Esophagus (tissue), 2 donors: ENCODE measurements around the gene CSTPP1. TPM values are rescaled to one million over a fixed set of nuclear protein-coding genes. Genes with fewer than 3 reads are reported as not detected.

ENCODE experiments used
- H3K27ac ChIP-seq, 2 donors: one replicate each; pipeline ENCODE4 v1.5.1; 2013; ENCODE audit warnings: low read depth in 2 of 2, mild to moderate bottlenecking in 2 of 2, inconsistent platforms in 1 of 2, low read length in 1 of 2, moderate library complexity in 1 of 2
- H3K27me3 ChIP-seq, 2 donors: one replicate each; pipeline ENCODE4 v1.6.1; 2013; ENCODE audit warnings: low read length in 2 of 2, control low read depth in 1 of 2, mild to moderate bottlenecking in 1 of 2; ENCODE audit not compliant: insufficient read depth in 2 of 2, control insufficient read depth in 1 of 2
- H3K36me3 ChIP-seq, 2 donors: one replicate each; pipeline ENCODE4 v1.6.1; 2013; ENCODE audit warnings: low read length in 1 of 2; ENCODE audit not compliant: control insufficient read depth in 2 of 2, insufficient read depth in 2 of 2
- H3K4me1 ChIP-seq, 2 donors: one replicate each; pipeline ENCODE4 v1.6.1; 2013; ENCODE audit warnings: low read length in 1 of 2; ENCODE audit not compliant: control insufficient read depth in 2 of 2, insufficient read depth in 2 of 2
- H3K4me3 ChIP-seq, 2 donors: one replicate each; pipeline ENCODE4 v1.5.1; 2013; ENCODE audit warnings: low read length in 2 of 2, mild to moderate bottlenecking in 2 of 2, low read depth in 1 of 2, moderate library complexity in 1 of 2
- H3K9me3 ChIP-seq, 2 donors: one replicate each; pipeline ENCODE4 v1.6.1; 2013; ENCODE audit warnings: mild to moderate bottlenecking in 2 of 2, low read depth in 1 of 2, low read length in 1 of 2, moderate library complexity in 1 of 2; ENCODE audit not compliant: control insufficient read depth in 2 of 2, insufficient read depth in 1 of 2
- WGBS, 2 donors: extraction: QIAGEN DNeasy Blood & Tissue Kit; methylation state at CpG; one replicate each; pipeline ENCODE4 v1.1.7; 2013; 5-methylcytosine and 5-hydroxymethylcytosine counted together
- polyA plus RNA-seq, 2 donors: library from polyadenylated mRNA; stranded (reverse); fragments of 200-250 nt; gene quantifications; one replicate each; pipeline ENCODE4 v1.2.3, GENCODE V29; 2013
- donor health status: healthy with polysubstance abuse.
- donor health status: Bipolar disorder and iron deficiency.

CSTPP1 gene
- polyA plus RNA-seq, 2 donors = 8.3 to 13.0 TPM

DNA sequence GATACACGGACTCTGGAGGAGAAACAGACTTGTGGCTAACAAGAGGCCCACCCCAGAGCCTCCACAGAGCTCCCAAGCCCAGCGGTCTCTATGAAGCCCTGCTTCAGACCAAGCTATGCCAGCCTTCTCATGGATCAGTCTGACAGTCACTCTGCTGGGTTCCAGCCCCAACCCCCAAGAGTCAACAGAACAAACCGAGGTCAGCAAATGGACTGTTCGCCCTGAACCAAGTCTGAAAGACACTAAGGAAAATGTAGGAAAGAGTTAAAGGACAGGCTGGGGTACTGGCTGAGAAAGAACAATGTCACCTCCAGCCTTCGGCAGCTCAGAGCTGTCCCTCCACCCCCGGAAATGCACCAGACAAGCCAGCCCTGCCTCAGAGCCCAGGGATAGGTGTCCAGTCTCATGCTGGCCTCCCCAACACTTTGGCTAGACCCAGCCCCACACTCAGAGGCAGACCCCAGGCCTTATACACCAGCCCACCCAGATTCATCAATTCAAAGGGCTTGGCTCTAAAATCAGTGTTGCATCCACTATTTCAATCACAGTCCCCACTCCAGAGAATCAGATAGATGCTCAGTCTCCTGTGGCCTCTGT, 236.3 kb downstream of the CSTPP1 start:
- H3K27me3 ChIP-seq = no peaks in the 10 kb centered on the region
- 66 to 75% methylated on average over 6 of the region's 6 CpGs for WGBS, 2 donors
- H3K4me1 ChIP-seq = peaks cover 9 to 22% of the 10 kb centered on the region in 2 donors
- H3K4me3 ChIP-seq = no peak overlapping the region
- H3K27ac ChIP-seq = peak overlapping the region; percentile 75
- no peaks in the 10 kb centered on the region for H3K9me3 ChIP-seq
- H3K36me3 ChIP-seq = peaks cover 13 to 31% of the 10 kb centered on the region in 2 donors

DNA sequence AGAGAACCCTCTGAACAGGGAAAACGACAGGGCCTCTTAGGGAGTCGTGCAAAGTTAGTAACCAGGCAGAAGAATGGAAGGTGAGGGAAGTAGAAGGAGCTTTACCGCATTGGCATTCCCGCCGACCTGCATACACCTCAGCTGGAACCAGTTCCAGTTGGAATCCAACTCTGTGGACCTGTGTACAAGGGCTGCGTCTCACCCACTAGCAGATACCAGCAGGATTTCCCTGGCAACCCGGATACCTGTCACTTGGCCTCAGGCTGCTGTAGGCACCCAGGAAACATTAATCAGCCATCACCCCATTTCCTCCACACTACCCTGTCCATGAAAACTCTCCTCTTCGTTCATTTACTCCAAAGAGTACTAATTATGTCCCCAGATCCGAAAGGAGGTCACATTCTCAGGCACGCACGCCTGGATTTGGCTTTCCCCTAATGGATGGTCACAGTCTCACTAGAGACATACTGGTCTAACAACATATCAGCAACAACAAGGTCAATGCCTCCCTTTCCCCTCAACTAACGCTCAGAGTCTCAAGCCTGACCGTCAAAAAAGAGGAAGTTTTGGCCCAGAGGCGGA, 239.3 kb downstream of the CSTPP1 start:
- Histone ChIP-seq H3K27me3 (no peaks in the 10 kb centered on the region), H3K4me1 (peaks cover 9 to 25% of the 10 kb centered on the region in 2 donors), H3K9me3 (no peaks in the 10 kb centered on the region), H3K36me3 (peaks cover 8 to 35% of the 10 kb centered on the region in 2 donors), H3K4me3 (peak overlapping the region; percentile 93 to 94), H3K27ac (peak overlapping the region; percentile 89 to 96)
- 22% methylated on average over 14 of the region's 14 CpGs for WGBS, 2 donors

DNA sequence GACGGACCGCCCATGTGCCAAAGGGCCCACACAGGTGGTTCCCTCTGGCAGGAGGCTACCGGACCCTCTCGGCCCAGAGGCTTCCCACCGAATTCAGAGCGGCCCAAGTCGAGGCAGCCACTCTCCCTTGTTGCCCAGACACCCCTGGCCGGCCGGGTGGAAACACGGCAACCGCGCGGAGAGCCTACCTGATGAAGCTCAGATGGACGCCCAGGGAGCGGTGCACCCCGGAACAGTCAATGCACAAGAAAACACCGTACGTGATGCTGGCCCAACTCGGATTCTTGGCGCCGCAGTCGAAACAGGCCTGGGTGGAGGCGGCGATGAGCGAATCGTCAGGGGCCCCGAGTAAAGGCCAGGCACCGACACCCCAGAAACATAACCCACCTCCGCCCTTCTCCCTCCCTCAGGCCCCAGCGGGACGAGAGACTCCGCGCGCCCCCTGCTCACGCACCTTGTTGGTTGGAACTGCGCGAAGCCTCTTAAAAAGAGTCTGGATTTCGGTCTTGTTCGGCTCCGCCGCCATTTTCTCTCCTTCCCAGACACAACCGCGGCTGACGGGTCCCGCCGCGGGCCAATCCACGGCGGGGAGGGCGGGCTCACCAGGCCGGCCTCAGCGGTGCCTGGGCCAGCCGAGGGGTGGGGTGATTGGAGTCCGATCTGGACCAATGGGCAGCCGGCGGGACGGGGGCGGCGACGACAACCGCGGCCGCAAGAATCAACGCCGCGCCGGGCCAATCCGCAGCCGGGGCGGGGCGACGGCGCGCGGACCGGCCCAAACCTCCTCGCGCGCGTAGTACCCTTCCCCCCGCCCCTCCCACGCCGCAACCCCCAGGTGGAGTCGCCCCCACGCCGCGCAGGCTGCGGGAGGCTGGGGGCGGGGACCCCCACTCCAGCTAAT, 240.0 kb downstream of the CSTPP1 start, which contains the start of gene ARFGAP2:
Gene ARFGAP2 (minus strand): TSS at position 552 of the 901 bp plus-strand sequence. CDS start 26 bp downstream, at position 526.
- Histone ChIP-seq H3K36me3 (peaks cover 8 to 35% of the 10 kb centered on the region in 2 donors), H3K4me3 (peak within 1 kb of the TSS; percentile 93 to 94), H3K4me1 (peaks cover 9 to 24% of the 10 kb centered on the region in 2 donors), H3K9me3 (no peaks in the 10 kb centered on the region), H3K27me3 (no peaks in the 10 kb centered on the region), H3K27ac (peak within 1 kb of the TSS; percentile 97 to 98)
- WGBS, 2 donors = 0 to 1% methylated on average over 81 to 89 of the region's 89 CpGs

DNA sequence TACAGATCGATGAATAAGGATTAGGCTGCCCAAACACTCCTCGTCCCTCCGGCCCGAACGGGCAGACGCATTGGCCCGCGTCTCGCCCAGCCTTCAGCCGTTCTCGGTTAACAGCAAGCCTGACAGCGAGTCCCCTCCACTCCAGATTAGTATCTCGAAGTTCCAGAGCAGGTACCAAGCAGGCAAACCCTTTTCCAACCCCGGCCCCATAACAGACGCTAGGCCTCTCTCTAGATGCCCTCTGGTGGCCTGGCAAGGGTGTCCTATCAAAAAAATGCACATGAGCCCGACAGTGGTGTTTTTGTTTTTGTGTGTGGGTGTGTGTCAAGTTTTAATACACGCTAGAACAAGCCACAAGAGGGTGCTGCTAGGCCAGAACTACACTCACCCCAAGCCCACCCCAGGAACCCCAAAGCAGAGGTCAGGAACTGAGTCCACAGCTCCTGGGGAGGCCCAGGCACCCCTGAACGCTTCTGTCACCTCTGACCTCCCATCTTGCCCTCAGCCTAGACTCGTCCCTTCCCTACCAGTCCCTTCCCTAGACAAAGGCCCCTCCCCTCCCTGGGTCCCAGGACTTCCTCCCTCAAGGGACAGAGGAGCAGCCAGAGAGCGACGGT, 240.8 kb downstream of the CSTPP1 start:
- whole genome bisulfite sequencing, 2 donors = 1 to 2% methylated on average over 21 of the region's 21 CpGs
- peaks cover 8 to 37% of the 10 kb centered on the region in 2 donors for H3K36me3 ChIP-seq

DNA sequence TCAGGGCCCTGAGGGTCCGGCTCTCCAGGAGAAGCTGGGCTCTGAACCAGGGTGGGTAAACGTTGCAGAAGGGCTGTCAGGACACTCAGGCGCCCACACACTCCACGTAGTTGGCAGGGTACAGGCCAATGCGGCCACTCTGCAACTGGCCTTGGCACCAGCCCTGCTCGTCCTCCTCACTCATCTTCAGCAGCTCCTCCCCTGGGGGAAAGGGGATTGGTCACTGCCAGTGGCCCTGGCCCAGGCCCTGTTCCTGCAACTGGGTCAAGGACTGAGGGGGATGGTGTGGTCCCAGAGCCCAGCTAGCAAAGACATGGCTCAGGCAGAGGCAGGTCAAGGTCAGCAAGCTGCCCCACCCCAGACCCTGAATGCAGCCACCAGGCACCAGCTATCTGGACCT, 241.3 kb downstream of the CSTPP1 start:
- 47 to 48% methylated on average over 6 of the region's 6 CpGs for WGBS, 2 donors
- H3K9me3 ChIP-seq = no peaks in the 10 kb centered on the region

More for the DNA sequence above, 240.8 kb downstream of the CSTPP1 start:
- no peaks in the 10 kb centered on the region for H3K9me3 ChIP-seq
- H3K27me3 ChIP-seq = no peaks in the 10 kb centered on the region
- H3K4me3 ChIP-seq = peak overlapping the region; percentile 52 to 67
- peaks cover 6 to 21% of the 10 kb centered on the region in 2 donors for H3K4me1 ChIP-seq
- H3K27ac ChIP-seq = peak overlapping the region; percentile 97 to 98

DNA sequence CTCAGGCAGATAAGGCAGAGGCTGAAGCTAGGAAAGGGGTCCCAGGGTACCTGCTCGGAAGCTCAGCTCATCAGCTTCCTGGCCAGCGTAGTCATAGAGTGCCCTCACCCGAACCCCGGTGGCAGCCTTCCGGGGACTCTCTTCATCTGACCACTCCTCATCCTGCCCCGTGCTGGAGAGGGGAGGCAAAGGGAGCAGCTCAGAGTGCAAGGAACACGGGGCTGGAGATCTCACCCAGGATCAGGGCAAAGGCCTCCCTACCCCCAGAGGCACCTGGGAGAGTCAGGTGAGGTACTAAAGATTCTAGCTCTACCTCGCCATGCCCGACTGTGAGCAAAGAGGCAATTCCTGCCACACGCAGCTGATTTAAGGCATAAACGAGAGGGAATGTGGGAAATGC, 241.8 kb downstream of the CSTPP1 start:
- no peaks in the 10 kb centered on the region for H3K9me3 ChIP-seq
- no peaks in the 10 kb centered on the region for H3K27me3 ChIP-seq
- peaks cover under 1 to 38% of the 10 kb centered on the region in 2 donors for H3K36me3 ChIP-seq
- peak overlapping the region; percentile 97 to 98 for H3K27ac ChIP-seq
- peaks cover 2 to 13% of the 10 kb centered on the region in 2 donors for H3K4me1 ChIP-seq
- H3K4me3 ChIP-seq = no peak overlapping the region
- WGBS, 2 donors = 86 to 89% methylated on average over 10 to 11 of the region's 11 CpGs

More for the DNA sequence above, 241.3 kb downstream of the CSTPP1 start:
- Histone ChIP-seq H3K27me3 (no peaks in the 10 kb centered on the region), H3K4me1 (peaks cover 2 to 16% of the 10 kb centered on the region in 2 donors), H3K36me3 (peaks cover 5 to 39% of the 10 kb centered on the region in 2 donors), H3K4me3 (no peak overlapping the region), H3K27ac (peak overlapping the region; percentile 97 to 98)

DNA sequence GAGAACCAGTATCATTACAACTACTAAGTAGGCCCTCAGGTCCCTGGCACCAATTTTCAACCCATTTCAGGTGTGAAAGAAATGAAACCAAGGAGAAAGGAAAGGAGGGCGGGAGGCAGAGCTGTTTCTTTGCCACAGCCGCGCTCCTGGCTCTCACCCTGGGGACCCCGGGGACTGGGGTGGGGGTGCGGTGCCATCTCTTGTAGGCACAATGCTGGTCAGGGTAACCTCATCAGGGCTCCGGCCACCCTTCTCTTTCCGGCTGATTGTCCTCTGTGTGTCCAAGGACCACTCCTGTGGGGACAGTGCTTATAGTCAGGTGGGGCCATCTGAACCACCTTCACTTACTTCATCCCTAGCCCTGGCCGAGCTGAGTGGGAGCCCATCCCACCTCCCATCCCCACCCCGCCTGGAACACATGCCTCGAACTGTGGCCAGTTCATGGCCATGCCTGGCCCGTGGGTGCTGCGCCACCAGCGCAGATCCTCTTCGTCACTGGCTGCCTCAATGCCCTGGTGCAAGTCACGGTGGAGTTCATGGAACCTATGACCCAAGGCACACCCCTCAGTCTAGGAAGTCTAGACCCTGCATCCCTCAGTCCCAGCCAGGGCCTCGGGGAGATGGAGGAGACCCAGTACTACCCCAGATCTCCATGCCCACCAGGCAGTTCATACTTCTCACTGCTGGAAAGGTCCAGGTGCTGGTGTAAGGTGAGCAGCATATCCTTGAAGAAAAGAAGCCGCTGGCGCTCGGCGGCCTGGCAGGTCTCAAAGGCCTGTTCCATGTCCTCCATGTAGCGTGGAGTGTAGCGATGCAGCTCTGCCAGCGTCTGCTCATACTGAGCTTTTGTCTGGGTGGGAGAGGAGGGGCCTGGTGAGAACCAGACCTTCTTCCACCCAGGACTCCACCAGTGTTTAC, 242.4 kb downstream of the CSTPP1 start:
- no peak overlapping the region for H3K4me3 ChIP-seq
- no peaks in the 10 kb centered on the region for H3K27me3 ChIP-seq
- peaks cover 0 to 33% of the 10 kb centered on the region in 2 donors for H3K36me3 ChIP-seq
- no peak overlapping the region for H3K27ac ChIP-seq
- peaks cover 2 to 14% of the 10 kb centered on the region in 2 donors for H3K4me1 ChIP-seq
- WGBS, 2 donors = 90% methylated on average over 23 of the region's 23 CpGs
- H3K9me3 ChIP-seq = no peaks in the 10 kb centered on the region

DNA sequence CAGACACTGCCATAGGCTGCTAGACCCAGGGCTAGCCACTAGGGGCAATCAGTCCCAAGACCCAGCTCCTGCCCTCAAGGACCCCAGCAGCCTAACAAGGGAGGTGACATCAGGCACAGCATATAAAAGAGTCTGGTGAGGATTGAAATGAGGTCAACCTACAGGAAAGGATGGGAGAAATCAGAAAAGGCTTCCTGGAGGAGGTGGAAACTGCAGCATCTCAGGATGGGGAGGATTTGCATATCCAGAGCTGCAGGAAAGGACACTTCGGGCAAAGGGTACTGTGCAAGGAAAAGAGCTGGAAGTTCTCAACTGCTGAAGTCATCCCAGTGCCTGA, 243.1 kb downstream of the CSTPP1 start:
- no peaks in the 10 kb centered on the region for H3K27me3 ChIP-seq
- peaks cover 0 to 33% of the 10 kb centered on the region in 2 donors for H3K36me3 ChIP-seq
- 87 to 89% methylated on average over 1 of the region's 1 CpG for WGBS, 2 donors
- no peaks in the 10 kb centered on the region for H3K9me3 ChIP-seq
- H3K27ac ChIP-seq = no peak overlapping the region
- H3K4me1 ChIP-seq = peaks cover 2 to 18% of the 10 kb centered on the region in 2 donors
- H3K4me3 ChIP-seq = no peak overlapping the region
